Measurements from ENCODE around the gene FHIT.

DNA sequence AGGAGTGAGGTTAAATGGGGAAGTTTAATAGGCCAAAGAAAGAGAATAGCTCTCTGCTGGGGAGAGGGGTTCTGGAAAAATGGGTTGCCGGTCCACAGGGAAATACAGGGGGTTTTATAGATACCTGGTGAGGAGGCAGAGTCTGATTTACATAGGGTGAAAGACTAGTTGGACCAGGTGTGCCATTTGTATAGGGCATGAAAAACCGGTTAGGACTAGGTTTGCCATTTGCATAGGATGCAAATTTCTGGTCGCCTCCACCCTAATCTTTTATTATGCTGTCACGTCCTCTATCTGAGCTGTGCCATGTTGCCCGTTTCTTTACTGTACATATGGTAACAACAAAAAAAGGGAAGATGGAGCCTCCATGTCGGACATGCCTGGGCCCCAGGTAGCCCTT lies 960.1 kb downstream of the FHIT start:
- TF ChIP-seq, protein P1, sequence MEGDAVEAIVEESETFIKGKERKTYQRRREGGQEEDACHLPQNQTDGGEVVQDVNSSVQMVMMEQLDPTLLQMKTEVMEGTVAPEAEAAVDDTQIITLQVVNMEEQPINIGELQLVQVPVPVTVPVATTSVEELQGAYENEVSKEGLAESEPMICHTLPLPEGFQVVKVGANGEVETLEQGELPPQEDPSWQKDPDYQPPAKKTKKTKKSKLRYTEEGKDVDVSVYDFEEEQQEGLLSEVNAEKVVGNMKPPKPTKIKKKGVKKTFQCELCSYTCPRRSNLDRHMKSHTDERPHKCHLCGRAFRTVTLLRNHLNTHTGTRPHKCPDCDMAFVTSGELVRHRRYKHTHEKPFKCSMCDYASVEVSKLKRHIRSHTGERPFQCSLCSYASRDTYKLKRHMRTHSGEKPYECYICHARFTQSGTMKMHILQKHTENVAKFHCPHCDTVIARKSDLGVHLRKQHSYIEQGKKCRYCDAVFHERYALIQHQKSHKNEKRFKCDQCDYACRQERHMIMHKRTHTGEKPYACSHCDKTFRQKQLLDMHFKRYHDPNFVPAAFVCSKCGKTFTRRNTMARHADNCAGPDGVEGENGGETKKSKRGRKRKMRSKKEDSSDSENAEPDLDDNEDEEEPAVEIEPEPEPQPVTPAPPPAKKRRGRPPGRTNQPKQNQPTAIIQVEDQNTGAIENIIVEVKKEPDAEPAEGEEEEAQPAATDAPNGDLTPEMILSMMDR (IDR thresholded peaks at IDR 0.05; ENCODE audit: poor library complexity) = no peak
- TF ChIP-seq EZH2 (IDR thresholded peaks at IDR 0.05; ENCODE audit: borderline replicate concordance) = no peak

Data from hepatocyte (in vitro differentiated cells).